GM19099 (cell line): ENCODE results near the gene INSC.

Experiments
- POLR2A ChIP-seq: IDR thresholded peaks from 3 replicates; pipeline ENCODE4 v1.6.1; 2011; ENCODE audit warnings: low read depth; ENCODE audit not compliant: insufficient read length; ENCODE audit errors: extremely low read depth

Gene INSC

DNA sequence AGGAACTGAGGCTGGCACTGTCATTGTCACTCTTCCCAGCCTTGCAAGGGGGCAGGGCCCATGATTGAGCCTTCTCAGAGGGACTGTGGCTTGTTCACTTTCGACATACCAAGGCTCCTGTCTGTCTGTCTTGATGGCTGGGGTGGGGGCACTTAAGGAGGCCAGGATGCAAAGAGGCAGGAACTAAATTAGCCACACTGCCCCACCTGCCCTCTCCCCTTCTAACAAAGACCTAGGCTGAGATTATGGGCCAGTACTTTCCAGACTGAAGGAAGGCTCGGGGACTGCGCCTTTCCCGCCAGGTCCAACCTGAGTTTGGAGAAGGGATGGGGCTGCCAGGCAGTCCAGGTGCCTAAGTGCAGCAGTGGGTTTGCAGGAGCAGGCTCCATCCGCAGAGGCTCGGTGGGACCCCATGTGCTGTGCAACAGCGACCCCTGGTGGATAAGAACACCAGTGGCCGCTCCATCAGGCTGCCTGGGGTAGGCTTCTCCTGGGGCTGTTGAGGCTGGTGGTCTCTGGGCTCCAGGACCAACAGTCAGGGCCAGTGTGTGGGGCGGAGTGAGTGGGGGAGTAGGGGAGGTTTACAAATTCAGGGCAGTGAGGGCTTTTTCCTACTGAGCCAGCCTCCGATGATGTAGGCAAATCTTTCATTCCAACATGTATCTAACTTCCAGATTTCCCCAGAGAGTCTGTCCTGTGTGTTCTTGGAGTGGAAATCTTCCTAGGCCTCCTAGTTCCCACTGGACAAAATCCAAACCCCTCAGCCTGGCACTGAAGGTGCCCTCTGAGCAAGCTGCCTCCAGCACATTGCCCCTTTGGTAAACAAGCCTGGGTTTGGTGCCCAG lies 93.9 kb downstream of the INSC start:
- TF ChIP-seq POLR2A, result no peak

DNA sequence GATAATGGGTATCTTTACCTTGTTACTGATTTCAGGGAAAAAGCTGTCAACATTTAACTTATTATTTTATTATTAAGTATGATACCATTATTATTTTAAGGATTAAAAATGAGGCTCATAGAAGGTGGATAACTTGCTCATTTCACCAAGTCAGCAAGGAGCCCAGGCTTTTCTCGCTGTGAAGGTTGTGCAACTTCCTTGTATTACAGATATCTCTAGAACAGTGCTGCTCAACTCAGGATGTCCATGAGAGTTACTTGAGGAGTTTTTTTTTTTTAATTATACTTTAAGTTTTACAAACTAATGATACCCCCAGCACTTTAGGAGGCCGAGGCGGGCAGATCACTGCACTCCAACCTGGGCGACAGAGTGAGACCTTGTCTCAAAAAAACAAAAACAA lies 98.2 kb downstream of the INSC start:
- no peak for TF ChIP-seq POLR2A

DNA sequence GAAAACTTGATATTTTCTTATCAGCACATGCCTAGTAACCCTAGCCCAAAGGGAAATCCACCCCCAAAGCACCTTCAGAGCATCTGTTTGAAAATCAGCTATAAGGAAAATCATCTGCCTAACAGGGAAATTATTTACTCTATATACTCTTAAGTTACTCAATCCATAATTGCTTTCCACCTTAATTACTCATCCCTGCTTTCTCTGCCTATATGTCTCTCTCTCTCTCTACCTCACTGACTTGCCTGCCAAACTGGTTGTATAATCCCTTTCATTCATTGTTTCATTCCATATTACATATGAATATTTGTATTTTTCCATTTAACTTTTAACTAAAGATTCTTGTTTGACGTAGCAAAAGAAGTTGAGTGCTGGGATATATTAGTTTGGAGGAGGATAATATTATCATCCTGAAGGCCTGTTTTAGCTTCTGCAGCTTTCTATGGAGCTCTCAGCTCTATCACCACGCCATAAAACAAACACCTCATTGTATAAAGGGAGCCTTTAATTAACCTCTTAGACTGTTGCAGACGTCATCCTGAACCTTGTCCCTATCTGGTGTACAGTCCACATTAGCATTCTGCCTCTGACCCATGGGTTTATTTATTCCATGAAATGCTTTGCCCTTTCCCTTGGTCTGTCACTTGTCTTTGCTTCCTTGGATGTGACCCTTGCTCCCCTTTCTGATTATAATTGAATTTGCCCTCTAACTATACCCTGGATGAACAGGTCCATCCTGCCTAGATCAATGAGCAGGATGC lies 98.9 kb downstream of the INSC start:
- TF ChIP-seq POLR2A, result no peak

DNA sequence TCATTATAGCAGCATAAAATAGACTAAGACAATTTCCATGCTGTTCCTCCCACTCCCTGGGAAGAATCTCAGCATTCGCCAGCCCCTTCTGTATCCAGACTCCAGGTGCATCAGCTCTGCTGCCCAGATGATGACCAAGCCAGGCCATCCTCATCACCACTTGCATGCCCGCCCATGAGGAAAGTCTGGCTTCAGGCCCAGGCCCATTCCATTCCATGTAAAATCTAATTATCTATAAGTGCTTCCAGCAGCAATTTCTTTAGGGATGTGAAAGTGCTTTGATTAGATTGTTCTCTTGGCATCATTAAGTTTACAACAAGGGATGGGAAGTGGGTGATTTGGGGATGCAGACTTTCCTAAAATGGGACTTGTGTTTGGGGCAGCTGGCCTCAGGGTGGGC lies 100.3 kb downstream of the INSC start:
- no peak for TF ChIP-seq POLR2A

DNA sequence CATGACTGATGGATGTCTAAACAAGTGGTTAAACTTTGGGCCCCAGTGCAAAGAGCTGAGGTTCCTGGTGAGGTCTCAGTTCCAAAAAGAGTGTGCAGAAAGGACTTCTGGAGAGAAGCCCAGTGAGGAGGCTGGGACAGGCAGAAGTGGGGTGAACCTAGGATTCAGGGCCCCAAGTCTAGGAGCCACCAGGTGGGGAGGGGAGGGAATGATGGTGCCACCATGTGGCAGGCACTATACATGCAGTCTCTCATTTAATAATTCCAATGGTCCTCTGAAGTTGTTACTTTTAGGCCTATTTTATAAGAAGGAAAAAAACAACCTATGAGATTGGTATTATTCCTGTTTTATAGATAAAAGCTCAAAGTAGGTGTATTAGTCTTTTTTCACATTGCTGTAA lies 102.0 kb downstream of the INSC start:
- no peak for TF ChIP-seq POLR2A

DNA sequence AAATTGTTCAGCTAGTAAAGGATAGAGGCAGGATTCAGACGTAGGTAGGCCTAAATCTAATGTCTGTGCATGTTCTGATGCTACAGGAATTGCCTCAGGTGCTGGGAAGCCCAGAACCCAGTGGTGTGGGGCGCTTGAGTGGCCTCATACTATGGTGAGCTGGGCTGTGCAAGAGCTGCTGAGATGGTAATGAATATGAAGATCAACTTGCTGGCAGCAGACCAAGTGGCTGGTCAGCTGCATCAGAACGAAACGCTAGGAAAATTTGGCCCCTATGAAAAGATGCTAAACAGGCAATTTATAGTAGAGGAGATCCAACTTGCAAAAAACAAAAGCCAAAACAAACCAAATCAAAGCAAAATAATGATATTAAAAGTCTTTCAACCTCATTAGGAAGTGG lies 102.7 kb downstream of the INSC start:
- no peak for TF ChIP-seq POLR2A

DNA sequence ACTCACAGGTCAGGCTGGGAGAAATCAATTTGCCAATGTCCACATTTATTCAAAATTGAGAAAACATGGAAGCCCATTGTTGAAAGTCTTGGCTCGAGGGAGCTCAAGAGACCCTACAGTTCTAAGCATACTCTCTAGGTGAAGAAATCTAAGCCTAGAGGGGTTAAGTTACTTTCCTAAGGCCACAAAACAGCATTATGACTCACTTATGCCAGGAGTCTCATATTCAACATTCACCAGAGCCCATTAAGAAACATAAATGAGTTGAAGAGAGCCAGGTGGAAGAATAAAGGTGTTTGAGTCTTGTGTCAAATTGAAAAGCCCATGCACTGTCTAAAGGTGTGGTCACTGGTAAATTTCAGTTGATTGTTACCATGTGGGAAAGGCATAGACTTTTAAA lies 108.1 kb downstream of the INSC start:
- TF ChIP-seq POLR2A, result no peak

DNA sequence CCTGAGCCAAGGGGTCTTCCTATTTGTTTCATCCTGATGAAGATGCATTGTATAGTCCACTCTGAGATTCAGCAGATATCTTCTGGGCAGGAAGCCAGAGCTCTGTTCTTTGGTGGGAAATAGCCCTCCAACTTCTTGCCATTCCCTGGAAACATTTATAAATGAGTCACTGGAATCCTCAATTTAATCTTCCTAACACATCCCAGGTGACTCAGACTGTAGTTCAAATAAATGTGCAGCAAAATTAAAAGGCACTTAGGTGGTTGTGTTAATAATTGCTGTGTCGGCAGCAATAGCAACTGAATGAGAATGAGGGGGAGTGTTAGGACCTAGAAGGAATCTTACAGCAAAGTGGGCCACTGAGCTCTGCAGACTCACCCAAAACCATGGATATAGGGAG lies 108.6 kb downstream of the INSC start:
- no peak for TF ChIP-seq POLR2A

DNA sequence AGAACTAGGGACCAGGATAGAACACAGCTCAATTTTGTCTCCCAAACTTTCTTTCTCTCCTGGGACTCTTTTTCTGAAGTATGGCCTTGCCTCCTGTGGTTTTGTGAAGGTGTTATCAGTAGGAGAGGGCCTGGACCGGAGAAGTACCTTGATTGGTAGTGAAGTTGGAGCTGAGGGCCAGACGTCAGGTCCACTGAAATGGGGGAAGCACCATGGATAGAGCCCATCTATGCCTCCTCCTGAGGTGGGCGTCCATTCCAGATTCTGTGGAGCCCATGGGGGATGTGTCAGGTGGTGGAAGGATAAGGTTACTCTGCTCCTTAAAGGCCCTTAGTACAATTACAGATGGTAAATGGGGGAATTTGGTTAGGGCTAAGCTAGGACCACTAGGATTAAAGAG lies 109.7 kb downstream of the INSC start:
- TF ChIP-seq POLR2A, result no peak

DNA sequence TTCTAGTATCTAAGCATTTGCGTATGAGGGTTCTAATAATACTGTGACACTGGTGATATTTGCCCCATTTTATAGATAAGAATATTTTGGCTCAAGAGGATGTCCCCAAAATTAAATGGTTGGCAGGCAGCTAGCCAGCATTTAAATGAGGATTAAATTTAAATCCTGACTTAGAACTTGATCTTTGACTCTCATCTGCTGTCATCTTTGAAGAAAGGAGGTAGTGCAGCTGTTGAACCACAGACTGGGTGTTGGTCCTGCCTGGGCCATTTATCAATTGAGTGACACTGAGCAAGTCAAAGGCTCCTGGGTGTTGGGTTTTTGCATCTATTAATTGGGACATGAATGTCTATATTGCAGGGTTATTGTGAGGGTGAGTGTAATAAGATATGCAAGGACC lies 112.3 kb downstream of the INSC start:
- no peak for TF ChIP-seq POLR2A

DNA sequence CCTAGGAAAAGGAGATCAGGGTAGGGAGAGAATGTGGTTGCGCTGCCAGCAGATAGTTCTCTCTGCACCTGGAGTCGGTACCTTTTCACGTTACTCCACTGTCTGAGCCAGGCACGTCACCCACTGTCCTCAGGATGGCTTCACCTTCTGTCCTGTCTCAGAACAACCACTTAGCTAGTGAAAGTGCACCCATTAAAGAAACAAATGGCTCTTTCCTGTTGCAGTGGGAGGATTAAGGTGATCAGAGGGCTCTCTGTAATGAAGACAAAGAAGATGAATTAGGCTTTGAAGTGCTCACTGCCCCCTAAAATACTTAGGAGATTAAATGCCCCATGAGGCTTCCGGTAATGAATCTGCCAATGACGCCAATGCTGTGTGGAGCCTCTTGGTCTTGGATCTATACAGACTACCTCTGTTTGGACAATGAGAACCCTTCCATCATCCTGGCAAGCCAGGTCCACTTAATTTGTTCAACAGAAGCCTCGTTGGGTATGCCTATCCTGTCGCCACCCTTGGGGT lies 113.7 kb downstream of the INSC start:
- TF ChIP-seq POLR2A, result no peak

DNA sequence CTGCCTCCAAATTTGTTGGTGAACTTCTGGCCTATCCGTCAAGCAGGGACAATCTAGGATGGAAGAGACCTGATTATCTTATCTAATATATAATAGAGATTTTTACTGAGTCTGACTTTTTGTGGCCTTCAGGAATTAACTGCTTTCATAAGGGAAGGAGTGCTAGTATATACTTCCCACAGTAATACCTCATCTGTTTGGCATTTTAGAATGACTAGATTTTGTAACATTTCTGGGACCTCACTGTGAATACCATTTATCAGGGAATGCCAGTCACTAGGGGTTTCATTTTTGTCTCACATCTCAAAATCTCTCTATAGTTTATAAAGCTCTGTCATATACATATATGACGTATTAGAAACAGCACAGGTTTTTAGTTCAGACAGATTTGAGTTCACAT lies 114.3 kb downstream of the INSC start:
- no peak for TF ChIP-seq POLR2A

DNA sequence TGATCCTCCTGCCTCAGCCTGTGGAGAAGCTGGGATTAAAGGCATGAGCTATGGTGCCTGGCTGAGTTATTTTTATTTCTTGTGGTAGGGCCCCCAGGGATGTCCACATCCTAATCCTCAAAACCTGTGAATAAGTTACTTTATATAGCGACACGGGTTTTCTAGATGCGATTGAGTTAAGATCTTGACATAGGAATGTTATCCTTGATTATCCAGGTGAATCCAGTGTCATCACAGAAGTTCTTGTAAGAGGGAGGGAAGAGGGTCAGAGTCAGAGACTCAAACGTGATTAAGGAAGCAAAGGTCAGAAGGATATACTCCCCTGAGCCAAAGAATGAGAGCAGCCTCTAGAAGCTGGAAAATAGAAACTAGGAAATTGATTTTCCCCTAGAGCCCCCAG lies 117.8 kb downstream of the INSC start:
- TF ChIP-seq POLR2A, result no peak

DNA sequence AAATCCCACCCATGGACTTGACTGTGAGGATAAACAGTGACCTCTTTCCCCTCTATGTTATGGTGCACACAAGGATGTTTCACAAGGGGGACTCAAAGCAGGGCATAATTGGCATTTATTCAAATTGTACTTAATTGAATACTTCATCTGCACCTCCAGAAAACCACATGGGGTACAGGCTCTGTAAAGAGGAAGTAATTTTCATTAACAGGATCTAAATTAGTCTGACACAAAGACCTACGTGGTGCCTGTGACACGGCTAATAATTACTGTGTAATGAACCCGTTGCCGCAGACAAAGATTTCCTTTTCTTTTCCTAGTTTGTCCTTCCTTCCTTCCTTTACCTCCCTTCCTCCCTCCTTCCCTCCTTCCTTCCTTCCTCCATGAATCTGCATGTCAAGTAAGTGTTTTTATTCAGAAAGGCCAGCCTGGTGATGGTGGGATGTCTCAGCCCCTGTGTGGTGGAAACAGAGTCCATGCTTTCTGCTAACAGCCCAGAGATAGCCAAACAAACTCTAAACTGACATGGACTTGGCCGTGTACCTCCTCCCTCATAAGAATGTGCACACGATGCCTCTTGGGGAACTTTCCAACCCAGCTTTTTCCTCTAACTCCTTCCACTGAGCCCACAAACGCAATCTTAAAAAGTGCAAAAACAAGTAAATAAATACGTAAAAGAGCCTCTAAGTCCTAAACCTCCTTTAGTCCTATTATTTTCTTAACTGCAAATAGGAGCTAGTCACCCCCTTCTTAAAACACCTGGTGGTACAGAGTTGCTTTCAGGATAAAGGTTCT lies 118.8 kb downstream of the INSC start:
- TF ChIP-seq POLR2A, result no peak

DNA sequence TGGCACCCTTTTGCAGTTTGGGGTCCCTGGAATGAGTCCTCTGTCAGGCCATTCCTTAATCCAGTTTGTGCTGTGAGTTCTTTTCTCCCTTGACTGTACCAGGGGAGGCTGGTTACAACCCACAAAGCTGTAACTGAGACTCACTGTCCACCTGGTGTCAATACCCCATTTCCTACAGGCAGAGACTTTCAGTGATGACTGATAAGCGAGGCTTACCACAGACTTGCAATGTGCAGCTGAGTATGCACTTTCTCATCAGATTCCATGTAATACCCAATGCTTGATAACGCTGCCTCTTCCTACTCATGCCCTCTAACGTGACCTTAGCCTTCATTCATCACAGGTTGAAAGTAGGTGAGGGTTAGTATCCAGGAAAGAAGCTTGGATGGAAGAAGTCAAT lies 120.1 kb downstream of the INSC start:
- TF ChIP-seq POLR2A, result no peak

DNA sequence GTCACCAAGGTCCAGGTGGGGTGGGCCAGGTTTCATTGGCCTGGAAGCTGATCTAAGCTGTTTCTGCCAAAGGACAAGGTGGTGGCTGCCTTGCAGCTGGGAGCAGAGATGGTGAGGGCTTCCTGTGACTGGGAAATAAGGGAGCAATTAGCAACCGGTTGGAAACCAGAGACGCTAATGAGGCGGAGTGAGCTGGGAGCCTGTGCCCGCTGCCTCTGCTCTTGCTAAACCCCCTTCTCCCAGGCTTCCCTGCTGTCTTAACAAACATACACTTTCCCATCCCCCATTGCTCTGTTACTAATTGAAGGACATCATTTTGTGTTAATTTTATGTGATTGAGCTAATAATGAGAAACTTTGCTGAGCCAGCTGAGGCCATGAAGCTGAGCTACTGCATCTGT lies 121.8 kb downstream of the INSC start:
- no peak for TF ChIP-seq POLR2A

DNA sequence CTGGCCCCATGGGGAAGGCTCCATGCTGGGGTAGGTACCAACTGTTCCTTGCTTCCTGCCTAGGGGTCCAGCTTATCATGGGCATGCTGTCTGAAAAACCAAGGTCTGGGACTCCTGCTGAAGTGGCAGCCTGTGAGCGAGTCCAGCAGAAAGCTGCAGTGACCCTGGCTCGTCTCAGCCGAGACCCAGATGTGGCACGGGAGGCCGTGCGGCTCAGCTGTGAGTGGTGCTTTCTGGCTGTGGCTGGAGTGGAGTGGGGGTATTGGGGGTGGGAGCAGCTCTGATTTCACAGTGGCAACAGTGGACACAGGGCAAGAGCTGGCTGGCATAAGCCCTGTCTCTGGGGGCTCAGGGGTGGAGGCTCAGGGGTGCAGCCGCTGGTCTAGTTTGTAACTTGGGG lies 124.1 kb downstream of the INSC start:
- no peak for TF ChIP-seq POLR2A
